ENCODE measurements around the gene PPP1R3C.

The PPP1R3C gene

DNA sequence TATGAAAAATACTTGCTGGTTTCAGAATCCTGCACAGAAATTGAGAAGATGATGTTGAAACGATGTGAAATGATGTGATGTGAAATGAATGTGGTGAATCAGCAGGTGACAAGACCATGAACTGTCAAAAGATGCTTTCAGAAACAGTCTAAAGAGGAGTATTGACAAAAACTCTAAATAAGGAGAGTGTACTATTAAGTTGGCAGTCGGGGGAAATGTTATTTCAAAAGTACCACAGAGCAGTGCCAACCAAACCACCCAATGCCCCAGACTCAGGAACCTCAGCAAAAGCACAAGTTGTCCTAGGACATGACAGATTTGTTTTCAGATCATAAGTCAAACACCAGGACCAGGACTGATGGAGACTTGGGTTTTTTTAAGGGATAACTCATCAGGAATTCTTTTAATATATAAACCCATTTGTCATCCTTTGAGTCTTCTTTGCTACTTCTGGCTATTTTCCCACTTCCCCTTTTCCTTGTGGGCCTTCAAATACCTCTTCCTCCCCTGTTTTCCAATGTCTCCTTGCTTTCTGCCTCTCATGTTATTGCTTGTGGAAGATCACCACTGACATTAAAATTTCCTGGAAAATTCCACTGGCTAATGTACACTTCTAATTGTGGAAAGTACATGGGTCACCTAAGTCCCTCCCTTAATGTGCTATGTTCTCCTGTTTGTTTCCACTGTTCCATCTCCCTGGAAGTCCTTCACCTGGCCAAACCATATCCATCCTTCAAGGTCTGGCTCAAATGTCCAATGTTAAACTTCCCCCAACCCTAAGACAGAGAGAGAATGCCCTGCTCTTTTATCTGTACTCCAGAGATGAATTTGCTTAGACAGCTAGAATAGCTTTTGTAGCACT lies 10.2 kb upstream of the PPP1R3C start:
- Histone ChIP-seq H3K4me3 (ENCODE audit: low read depth, low read length) (no peak overlapping the region), H3K9me3 (ENCODE audit: control insufficient read depth, insufficient read depth, low read depth, low read length) (no peaks in the 10 kb centered on the region), H3K4me1 (ENCODE audit: control insufficient read depth, insufficient read depth, low read length) (no peaks in the 10 kb centered on the region), H3K36me3 (ENCODE audit: control insufficient read depth in 2 of 2, insufficient read depth in 1 of 2, low read length in 2 of 2) (no peaks in the 10 kb centered on the region), H3K27ac (ENCODE audit: extremely low read depth, low read depth, low read length) (no peak overlapping the region)
- ChIA-PET POLR2A (no interaction called here), CTCF (interaction anchor here (0.5 to 3.1 kb wide), 10 partner anchors 7 to 299 kb away, joined by 3 to 14 read pairs (median 3); no protein-coding TSS in a partner anchor)
- TF ChIP-seq, protein P1, sequence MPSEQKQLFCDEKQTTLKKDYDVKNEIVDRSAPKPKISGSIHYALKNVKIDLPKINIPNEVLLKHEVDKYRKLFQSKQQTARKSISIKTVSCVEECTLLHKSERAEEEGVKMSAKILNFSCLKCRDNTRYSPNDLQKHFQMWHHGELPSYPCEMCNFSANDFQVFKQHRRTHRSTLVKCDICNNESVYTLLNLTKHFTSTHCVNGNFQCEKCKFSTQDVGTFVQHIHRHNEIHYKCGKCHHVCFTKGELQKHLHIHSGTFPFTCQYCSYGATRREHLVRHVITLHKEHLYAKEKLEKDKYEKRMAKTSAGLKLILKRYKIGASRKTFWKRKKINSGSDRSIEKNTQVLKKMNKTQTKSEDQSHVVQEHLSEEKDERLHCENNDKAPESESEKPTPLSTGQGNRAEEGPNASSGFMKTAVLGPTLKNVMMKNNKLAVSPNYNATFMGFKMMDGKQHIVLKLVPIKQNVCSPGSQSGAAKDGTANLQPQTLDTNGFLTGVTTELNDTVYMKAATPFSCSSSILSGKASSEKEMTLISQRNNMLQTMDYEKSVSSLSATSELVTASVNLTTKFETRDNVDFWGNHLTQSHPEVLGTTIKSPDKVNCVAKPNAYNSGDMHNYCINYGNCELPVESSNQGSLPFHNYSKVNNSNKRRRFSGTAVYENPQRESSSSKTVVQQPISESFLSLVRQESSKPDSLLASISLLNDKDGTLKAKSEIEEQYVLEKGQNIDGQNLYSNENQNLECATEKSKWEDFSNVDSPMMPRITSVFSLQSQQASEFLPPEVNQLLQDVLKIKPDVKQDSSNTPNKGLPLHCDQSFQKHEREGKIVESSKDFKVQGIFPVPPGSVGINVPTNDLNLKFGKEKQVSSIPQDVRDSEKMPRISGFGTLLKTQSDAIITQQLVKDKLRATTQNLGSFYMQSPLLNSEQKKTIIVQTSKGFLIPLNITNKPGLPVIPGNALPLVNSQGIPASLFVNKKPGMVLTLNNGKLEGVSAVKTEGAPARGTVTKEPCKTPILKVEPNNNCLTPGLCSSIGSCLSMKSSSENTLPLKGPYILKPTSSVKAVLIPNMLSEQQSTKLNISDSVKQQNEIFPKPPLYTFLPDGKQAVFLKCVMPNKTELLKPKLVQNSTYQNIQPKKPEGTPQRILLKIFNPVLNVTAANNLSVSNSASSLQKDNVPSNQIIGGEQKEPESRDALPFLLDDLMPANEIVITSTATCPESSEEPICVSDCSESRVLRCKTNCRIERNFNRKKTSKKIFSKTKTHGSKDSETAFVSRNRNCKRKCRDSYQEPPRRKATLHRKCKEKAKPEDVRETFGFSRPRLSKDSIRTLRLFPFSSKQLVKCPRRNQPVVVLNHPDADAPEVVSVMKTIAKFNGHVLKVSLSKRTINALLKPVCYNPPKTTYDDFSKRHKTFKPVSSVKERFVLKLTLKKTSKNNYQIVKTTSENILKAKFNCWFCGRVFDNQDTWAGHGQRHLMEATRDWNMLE (tag by site-specific recombination; conservative IDR thresholded peaks at IDR 0.05; ENCODE audit: low read depth), result no peak
- TF ChIP-seq ZNF510 (tag by site-specific recombination; IDR thresholded peaks at IDR 0.05; ENCODE audit: insufficient replicate concordance) (no peak), ZNF394 (tag by site-specific recombination; IDR thresholded peaks at IDR 0.05; ENCODE audit: borderline replicate concordance) (no peak), ZNF707 (tag by site-specific recombination; IDR thresholded peaks at IDR 0.05) (no peak), ZNF501 (tag by site-specific recombination; IDR thresholded peaks at IDR 0.05) (no peak), ZBTB8A (tag by site-specific recombination; IDR thresholded peaks at IDR 0.05) (no peak), ZNF548 (tag by site-specific recombination; IDR thresholded peaks at IDR 0.05) (no peak), ZNF530 (tag by site-specific recombination; IDR thresholded peaks at IDR 0.05; ENCODE audit: low read depth) (no peak)
- TF ChIP-seq, protein P2, sequence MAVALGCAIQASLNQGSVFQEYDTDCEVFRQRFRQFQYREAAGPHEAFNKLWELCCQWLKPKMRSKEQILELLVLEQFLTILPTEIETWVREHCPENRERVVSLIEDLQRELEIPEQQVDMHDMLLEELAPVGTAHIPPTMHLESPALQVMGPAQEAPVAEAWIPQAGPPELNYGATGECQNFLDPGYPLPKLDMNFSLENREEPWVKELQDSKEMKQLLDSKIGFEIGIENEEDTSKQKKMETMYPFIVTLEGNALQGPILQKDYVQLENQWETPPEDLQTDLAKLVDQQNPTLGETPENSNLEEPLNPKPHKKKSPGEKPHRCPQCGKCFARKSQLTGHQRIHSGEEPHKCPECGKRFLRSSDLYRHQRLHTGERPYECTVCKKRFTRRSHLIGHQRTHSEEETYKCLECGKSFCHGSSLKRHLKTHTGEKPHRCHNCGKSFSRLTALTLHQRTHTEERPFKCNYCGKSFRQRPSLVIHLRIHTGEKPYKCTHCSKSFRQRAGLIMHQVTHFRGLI (tag by site-specific recombination; IDR thresholded peaks at IDR 0.05), result no peak
- TF ChIP-seq, protein P3, sequence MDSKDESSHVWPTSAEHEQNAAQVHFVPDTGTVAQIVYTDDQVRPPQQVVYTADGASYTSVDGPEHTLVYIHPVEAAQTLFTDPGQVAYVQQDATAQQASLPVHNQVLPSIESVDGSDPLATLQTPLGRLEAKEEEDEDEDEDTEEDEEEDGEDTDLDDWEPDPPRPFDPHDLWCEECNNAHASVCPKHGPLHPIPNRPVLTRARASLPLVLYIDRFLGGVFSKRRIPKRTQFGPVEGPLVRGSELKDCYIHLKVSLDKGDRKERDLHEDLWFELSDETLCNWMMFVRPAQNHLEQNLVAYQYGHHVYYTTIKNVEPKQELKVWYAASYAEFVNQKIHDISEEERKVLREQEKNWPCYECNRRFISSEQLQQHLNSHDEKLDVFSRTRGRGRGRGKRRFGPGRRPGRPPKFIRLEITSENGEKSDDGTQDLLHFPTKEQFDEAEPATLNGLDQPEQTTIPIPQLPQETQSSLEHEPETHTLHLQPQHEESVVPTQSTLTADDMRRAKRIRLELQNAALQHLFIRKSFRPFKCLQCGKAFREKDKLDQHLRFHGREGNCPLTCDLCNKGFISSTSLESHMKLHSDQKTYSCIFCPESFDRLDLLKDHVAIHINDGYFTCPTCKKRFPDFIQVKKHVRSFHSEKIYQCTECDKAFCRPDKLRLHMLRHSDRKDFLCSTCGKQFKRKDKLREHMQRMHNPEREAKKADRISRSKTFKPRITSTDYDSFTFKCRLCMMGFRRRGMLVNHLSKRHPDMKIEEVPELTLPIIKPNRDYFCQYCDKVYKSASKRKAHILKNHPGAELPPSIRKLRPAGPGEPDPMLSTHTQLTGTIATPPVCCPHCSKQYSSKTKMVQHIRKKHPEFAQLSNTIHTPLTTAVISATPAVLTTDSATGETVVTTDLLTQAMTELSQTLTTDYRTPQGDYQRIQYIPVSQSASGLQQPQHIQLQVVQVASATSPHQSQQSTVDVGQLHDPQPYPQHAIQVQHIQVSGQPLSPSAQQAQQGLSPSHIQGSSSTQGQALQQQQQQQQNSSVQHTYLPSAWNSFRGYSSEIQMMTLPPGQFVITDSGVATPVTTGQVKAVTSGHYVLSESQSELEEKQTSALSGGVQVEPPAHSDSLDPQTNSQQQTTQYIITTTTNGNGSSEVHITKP (tag by site-specific recombination; IDR thresholded peaks at IDR 0.05), result no peak
- TF ChIP-seq, protein P4, sequence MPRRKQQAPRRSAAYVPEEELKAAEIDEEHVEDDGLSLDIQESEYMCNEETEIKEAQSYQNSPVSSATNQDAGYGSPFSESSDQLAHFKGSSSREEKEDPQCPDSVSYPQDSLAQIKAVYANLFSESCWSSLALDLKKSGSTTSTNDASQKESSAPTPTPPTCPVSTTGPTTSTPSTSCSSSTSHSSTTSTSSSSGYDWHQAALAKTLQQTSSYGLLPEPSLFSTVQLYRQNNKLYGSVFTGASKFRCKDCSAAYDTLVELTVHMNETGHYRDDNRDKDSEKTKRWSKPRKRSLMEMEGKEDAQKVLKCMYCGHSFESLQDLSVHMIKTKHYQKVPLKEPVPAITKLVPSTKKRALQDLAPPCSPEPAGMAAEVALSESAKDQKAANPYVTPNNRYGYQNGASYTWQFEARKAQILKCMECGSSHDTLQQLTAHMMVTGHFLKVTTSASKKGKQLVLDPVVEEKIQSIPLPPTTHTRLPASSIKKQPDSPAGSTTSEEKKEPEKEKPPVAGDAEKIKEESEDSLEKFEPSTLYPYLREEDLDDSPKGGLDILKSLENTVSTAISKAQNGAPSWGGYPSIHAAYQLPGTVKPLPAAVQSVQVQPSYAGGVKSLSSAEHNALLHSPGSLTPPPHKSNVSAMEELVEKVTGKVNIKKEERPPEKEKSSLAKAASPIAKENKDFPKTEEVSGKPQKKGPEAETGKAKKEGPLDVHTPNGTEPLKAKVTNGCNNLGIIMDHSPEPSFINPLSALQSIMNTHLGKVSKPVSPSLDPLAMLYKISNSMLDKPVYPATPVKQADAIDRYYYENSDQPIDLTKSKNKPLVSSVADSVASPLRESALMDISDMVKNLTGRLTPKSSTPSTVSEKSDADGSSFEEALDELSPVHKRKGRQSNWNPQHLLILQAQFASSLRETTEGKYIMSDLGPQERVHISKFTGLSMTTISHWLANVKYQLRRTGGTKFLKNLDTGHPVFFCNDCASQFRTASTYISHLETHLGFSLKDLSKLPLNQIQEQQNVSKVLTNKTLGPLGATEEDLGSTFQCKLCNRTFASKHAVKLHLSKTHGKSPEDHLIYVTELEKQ (tag by site-specific recombination; IDR thresholded peaks at IDR 0.05; ENCODE audit: borderline replicate concordance), result no peak
- TF ChIP-seq, protein P5, sequence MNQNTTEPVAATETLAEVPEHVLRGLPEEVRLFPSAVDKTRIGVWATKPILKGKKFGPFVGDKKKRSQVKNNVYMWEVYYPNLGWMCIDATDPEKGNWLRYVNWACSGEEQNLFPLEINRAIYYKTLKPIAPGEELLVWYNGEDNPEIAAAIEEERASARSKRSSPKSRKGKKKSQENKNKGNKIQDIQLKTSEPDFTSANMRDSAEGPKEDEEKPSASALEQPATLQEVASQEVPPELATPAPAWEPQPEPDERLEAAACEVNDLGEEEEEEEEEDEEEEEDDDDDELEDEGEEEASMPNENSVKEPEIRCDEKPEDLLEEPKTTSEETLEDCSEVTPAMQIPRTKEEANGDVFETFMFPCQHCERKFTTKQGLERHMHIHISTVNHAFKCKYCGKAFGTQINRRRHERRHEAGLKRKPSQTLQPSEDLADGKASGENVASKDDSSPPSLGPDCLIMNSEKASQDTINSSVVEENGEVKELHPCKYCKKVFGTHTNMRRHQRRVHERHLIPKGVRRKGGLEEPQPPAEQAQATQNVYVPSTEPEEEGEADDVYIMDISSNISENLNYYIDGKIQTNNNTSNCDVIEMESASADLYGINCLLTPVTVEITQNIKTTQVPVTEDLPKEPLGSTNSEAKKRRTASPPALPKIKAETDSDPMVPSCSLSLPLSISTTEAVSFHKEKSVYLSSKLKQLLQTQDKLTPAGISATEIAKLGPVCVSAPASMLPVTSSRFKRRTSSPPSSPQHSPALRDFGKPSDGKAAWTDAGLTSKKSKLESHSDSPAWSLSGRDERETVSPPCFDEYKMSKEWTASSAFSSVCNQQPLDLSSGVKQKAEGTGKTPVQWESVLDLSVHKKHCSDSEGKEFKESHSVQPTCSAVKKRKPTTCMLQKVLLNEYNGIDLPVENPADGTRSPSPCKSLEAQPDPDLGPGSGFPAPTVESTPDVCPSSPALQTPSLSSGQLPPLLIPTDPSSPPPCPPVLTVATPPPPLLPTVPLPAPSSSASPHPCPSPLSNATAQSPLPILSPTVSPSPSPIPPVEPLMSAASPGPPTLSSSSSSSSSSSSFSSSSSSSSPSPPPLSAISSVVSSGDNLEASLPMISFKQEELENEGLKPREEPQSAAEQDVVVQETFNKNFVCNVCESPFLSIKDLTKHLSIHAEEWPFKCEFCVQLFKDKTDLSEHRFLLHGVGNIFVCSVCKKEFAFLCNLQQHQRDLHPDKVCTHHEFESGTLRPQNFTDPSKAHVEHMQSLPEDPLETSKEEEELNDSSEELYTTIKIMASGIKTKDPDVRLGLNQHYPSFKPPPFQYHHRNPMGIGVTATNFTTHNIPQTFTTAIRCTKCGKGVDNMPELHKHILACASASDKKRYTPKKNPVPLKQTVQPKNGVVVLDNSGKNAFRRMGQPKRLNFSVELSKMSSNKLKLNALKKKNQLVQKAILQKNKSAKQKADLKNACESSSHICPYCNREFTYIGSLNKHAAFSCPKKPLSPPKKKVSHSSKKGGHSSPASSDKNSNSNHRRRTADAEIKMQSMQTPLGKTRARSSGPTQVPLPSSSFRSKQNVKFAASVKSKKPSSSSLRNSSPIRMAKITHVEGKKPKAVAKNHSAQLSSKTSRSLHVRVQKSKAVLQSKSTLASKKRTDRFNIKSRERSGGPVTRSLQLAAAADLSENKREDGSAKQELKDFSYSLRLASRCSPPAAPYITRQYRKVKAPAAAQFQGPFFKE (tag by site-specific recombination; IDR thresholded peaks at IDR 0.05; ENCODE audit: borderline replicate concordance), result no peak
